Fibroblast of lung (primary cell): ENCODE results near the gene HPDL. TPM values are rescaled to one million over a fixed set of nuclear protein-coding genes. Genes with fewer than 3 reads are reported as not detected.

Source experiments
- DNase-seq, 2 donors: peaks; one replicate each; pipeline versions ENCODE4 v3.0.0 to v3.0.0-alpha.2; 2010; ENCODE audit warnings: low read depth in 2 of 2
- H2AFZ ChIP-seq: 2 replicates; pipeline ENCODE4 v1.5.1; 2012; ENCODE audit warnings: low read length, control low read depth, inconsistent platforms
- H3K27ac ChIP-seq: 2 replicates; pipeline ENCODE4 v1.5.1; 2011; ENCODE audit warnings: low read length, control low read depth; ENCODE audit not compliant: insufficient read depth
- H3K27me3 ChIP-seq: 2 replicates; pipeline ENCODE4 v1.5.1; 2011; ENCODE audit warnings: mild to moderate bottlenecking, low read length; ENCODE audit not compliant: control insufficient read depth, insufficient read depth
- H3K36me3 ChIP-seq: 2 replicates; pipeline ENCODE4 v1.5.1; 2011; ENCODE audit warnings: low read length; ENCODE audit not compliant: control insufficient read depth, insufficient read depth
- H3K4me1 ChIP-seq: 2 replicates; pipeline ENCODE4 v1.5.1; 2011; ENCODE audit warnings: low read length; ENCODE audit not compliant: control insufficient read depth, insufficient read depth; ENCODE audit errors: extremely low read depth
- H3K4me2 ChIP-seq: 2 replicates; pipeline ENCODE4 v1.5.1; 2011; ENCODE audit warnings: low read length, control low read depth; ENCODE audit not compliant: insufficient read depth; ENCODE audit errors: extremely low read depth
- H3K4me3 ChIP-seq, 4 experiments: fragments of 200-600 bp in 1 of 4; sonication (generic) in 1 of 4; replicated peaks in 1 of 4; 2 replicates each; pipeline ENCODE4 v1.5.1; 2011 to 2016; ENCODE audit warnings: low read length in 4 of 4, low read depth in 3 of 4, mild to moderate bottlenecking in 3 of 4, control low read depth in 2 of 4, inconsistent platforms in 1 of 4, mixed read lengths in 1 of 4; ENCODE audit not compliant: insufficient read depth in 1 of 4; ENCODE audit errors: control extremely low read depth in 1 of 4
- H3K79me2 ChIP-seq: 2 replicates; pipeline ENCODE4 v1.5.1; 2012; ENCODE audit warnings: mild to moderate bottlenecking, low read length, inconsistent platforms; ENCODE audit not compliant: control insufficient read depth, insufficient read depth
- H3K9ac ChIP-seq: 2 replicates; pipeline ENCODE4 v1.5.1; 2011; ENCODE audit warnings: mild to moderate bottlenecking, low read length, control low read depth; ENCODE audit not compliant: insufficient read depth
- H3K9me3 ChIP-seq: 2 replicates; pipeline ENCODE4 v1.5.1; 2012; ENCODE audit warnings: low read depth, low read length; ENCODE audit not compliant: control insufficient read depth, insufficient read depth
- H4K20me1 ChIP-seq: 2 replicates; pipeline ENCODE4 v1.5.1; 2011; ENCODE audit warnings: low read length; ENCODE audit not compliant: control insufficient read depth, insufficient read depth; ENCODE audit errors: extremely low read depth
- EZH2 ChIP-seq: IDR thresholded peaks from 2 replicates; pipeline ENCODE4 v1.5.1; 2012; ENCODE audit warnings: low read length, control low read depth, mild to moderate bottlenecking; ENCODE audit errors: missing control alignments
- polyA plus RNA-seq, 2 donors: library from polyadenylated mRNA; depleted of rRNA in 1 of 2; stranded (reverse) in 1 of 2; unstranded in 1 of 2; fragments of >200 nt; gene quantifications; 2 replicates each; pipeline ENCODE4 v1.2.1, GENCODE V29; 2011 to 2012; ENCODE audit warnings: missing spikeins in 1 of 2
- total RNA-seq: library from RNA; depleted of rRNA; stranded (reverse); fragments of >200 nt; gene quantifications from 2 replicates; pipeline ENCODE4 v1.2.1, GENCODE V29; 2014
- TF ChIP-seq, protein P1 (sequence below), 2 donors: IDR thresholded peaks in 1 of 2; conservative IDR thresholded peaks in 1 of 2; 1 replicate in 1 of 2; 2 replicates in 1 of 2; pipeline ENCODE4 v1.5.1; 2011 to 2012; ENCODE audit warnings: low read length in 2 of 2, control low read depth in 1 of 2, inconsistent platforms in 1 of 2, low read depth in 1 of 2, mild to moderate bottlenecking in 1 of 2

HPDL gene
- total and polyA plus RNA-seq, 2 donors (not counting 1 experiment from before 2014, with no cell fraction given) = 0.17 TPM

DNA sequence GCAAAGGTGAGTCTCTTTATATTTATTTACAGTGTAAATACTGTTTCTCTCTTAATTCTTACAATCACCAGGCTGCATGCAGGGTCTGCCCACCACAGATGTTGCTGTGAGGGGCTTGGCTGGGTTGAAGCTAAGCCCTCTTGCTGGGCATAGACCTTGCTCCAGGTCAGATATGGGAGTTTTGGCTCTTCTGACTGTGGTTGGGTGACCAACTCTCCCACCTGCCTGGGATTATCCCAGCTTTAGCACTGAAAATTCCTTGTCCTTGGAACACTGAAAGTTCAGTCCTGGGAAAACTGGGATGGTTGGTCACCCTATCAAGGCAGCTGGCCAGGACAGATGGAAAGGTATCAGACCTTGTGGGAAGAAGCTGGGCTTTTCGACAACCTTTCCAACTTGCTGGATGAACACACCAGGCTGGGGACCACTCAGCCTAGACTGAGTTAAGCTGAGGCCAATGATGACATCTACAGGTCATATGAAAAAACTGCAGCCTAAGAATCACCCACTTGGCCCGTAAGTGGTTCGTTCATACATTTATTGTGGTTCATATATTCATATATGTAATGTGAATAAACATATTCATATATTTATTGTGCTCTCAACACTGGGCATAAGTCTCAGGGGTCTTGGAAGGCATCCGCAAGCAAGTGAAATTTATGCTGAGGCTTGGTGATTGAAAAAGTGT, 26.6 kb upstream of the HPDL start:
- DNase-seq = peak; percentile 67 to 87
- H3K27me3 ChIP-seq = no peaks in the 10 kb centered on the region
- no peaks in the 10 kb centered on the region for H3K79me2 ChIP-seq

DNA sequence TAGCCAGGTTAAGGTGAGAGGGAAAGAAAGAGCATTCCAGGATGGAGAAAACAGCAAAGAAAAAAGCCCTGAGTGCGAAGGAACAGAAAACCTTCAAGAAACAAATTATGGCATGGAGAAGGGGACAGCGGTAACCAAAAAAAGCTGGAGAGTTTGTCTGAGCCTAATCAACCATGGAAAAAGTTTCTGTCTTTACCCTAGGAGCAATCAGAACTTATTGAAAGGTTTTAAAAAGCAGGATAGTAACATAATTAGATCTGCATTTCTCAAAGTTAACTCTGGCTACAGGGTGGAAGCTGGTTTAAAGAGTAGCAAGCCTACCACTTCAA, 26.1 kb upstream of the HPDL start:
- Histone ChIP-seq H3K27me3 (no peaks in the 10 kb centered on the region), H3K4me3 (no peak overlapping the region), H4K20me1 (no peaks in the 10 kb centered on the region), H3K9ac (no peak overlapping the region), H3K4me2 (no peak overlapping the region), H3K36me3 (no peaks in the 10 kb centered on the region), H3K27ac (no peak overlapping the region), H3K4me1 (peaks cover 4% of the 10 kb centered on the region), H2AFZ (no peak overlapping the region), H3K79me2 (no peaks in the 10 kb centered on the region), H3K9me3 (no peaks in the 10 kb centered on the region)
- TF ChIP-seq EZH2 = no peak
- TF ChIP-seq, protein P1, sequence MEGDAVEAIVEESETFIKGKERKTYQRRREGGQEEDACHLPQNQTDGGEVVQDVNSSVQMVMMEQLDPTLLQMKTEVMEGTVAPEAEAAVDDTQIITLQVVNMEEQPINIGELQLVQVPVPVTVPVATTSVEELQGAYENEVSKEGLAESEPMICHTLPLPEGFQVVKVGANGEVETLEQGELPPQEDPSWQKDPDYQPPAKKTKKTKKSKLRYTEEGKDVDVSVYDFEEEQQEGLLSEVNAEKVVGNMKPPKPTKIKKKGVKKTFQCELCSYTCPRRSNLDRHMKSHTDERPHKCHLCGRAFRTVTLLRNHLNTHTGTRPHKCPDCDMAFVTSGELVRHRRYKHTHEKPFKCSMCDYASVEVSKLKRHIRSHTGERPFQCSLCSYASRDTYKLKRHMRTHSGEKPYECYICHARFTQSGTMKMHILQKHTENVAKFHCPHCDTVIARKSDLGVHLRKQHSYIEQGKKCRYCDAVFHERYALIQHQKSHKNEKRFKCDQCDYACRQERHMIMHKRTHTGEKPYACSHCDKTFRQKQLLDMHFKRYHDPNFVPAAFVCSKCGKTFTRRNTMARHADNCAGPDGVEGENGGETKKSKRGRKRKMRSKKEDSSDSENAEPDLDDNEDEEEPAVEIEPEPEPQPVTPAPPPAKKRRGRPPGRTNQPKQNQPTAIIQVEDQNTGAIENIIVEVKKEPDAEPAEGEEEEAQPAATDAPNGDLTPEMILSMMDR (conservative IDR thresholded peaks at IDR 0.05 in 1 of 2, IDR thresholded peaks at IDR 0.05 in 1 of 2; ENCODE audit: low read depth in 1 of 2, low read length in 2 of 2) = no peak
- no peak for DNase-seq

More for the DNA sequence above, 26.6 kb upstream of the HPDL start:
- Histone ChIP-seq H3K4me1 (peaks cover 4% of the 10 kb centered on the region), H3K36me3 (no peaks in the 10 kb centered on the region), H2AFZ (no peak overlapping the region), H3K4me3 (no peak overlapping the region), H3K9ac (no peak overlapping the region), H3K4me2 (no peak overlapping the region), H3K9me3 (no peaks in the 10 kb centered on the region), H4K20me1 (no peaks in the 10 kb centered on the region), H3K27ac (no peak overlapping the region)
- TF ChIP-seq, protein P1 (conservative IDR thresholded peaks at IDR 0.05 in 1 of 2, IDR thresholded peaks at IDR 0.05 in 1 of 2; ENCODE audit: low read depth in 1 of 2, low read length in 2 of 2) = peak; percentile 75
- TF ChIP-seq EZH2 = no peak

DNA sequence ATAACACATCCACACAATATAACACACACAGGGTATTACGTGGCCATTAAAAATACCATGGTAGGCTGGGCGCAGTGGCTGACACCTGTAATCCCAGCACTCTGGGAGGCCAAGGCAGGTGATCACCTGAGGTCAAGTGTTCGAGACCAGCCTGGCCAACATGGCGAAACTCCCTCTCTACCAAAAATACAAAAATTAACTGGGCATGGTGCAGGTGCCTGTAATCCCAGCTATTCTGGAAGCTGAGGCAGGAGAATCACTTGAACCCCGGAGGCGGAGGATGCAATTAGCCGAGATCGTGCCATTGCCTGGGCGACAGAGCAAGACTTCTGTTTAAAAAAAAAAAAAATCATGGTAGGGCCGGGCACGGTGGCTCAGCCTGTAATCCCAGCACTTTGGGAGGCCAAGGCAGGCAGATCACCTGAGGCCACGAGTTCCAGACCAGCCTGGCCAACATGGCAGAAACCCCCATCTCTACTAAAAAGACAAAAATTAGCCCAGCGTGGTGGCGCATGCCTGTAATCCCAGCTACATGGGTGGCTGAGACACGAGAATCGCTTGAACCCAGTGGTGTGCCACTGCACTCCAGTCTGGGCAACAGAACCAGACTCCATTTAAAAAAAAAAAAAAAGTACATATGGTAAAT, 24.1 kb upstream of the HPDL start:
- DNase-seq = no peak
- peak overlapping the region; percentile 56 to 72 (median 64) for H3K4me3 ChIP-seq

More for the DNA sequence above, 24.1 kb upstream of the HPDL start:
- Histone ChIP-seq H3K79me2 (no peaks in the 10 kb centered on the region), H3K9me3 (no peaks in the 10 kb centered on the region), H3K4me1 (peaks cover 4% of the 10 kb centered on the region), H2AFZ (peak overlapping the region; percentile 55), H3K4me2 (peak overlapping the region; percentile 54), H3K36me3 (no peaks in the 10 kb centered on the region), H3K27me3 (no peaks in the 10 kb centered on the region), H3K9ac (peak overlapping the region; percentile 62), H3K27ac (peak overlapping the region; percentile 83), H4K20me1 (no peaks in the 10 kb centered on the region)
- TF ChIP-seq, protein P1 (conservative IDR thresholded peaks at IDR 0.05 in 1 of 2, IDR thresholded peaks at IDR 0.05 in 1 of 2; ENCODE audit: low read depth in 1 of 2, low read length in 2 of 2) = no peak
- no peak for TF ChIP-seq EZH2
